ENCODE data around the gene ANKRD35. TPM values are rescaled to one million over a fixed set of nuclear protein-coding genes. Genes with fewer than 3 reads are reported as not detected.

ANKRD35 gene
- total and polyA plus RNA-seq, 9 of the 15 experiments (the other 6 are each of a cell fraction or from before 2014, with no cell fraction given): 0.07 to 0.14 (median 0.07) TPM; not detected in 5

DNA sequence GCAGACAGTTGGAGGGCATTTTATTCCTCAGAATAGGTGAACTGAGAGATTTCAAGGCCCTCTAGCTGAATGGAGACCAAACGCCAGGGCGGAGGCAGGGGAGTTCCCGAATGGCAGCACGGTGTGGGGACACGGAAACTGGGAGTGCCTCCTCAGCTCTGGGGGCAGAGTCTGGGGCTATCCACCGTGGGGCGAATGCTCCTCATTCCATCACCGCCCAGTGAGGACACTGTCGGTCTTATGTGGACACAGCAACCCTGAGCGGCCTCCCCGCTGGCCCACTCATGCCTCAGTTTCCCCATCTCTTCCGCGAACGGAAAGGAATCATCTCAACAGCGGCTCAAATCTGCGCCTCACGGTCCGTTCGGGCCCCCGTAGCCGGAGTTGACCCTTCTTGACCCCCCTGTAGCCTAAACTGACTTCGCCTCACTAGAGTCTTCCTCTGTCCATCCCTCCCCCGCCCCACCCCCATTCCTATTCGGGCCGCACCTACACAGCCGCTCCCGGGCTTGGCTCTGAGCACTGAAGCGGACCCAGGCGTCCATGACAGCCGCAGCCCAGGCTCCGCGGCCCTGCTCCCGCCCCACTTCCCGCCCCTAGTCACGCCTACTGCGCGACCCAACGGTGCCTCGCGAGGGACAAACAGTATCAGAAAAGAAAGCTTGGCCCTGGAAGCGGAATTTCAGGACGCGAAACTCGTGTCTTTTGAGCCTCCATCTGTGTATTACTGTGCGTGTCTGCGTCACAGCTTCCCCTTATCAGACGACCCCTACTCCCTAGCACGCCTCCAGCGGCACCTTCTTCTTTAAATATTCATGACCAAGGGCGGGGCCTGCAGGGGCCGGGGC, 32.7 kb upstream of the ANKRD35 start, which contains the start of gene PEX11B (continued):
- TF ChIP-seq, protein P1, sequence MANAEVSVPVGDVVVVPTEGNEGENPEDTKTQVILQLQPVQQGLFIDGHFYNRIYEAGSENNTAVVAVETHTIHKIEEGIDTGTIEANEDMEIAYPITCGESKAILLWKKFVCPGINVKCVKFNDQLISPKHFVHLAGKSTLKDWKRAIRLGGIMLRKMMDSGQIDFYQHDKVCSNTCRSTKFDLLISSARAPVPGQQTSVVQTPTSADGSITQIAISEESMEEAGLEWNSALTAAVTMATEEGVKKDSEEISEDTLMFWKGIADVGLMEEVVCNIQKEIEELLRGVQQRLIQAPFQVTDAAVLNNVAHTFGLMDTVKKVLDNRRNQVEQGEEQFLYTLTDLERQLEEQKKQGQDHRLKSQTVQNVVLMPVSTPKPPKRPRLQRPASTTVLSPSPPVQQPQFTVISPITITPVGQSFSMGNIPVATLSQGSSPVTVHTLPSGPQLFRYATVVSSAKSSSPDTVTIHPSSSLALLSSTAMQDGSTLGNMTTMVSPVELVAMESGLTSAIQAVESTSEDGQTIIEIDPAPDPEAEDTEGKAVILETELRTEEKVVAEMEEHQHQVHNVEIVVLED (CRISPR knock-in tag; IDR thresholded peaks at IDR 0.05): peak; percentile 44
- TF ChIP-seq, protein P2, sequence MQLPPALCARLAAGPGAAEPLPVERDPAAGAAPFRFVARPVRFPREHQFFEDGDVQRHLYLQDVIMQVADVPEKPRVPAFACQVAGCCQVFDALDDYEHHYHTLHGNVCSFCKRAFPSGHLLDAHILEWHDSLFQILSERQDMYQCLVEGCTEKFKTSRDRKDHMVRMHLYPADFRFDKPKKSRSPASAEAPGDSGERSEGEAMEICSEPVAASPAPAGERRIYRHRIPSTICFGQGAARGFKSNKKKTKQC (CRISPR knock-in tag; IDR thresholded peaks at IDR 0.05): no peak
- TF ChIP-seq NEUROD1 (IDR thresholded peaks at IDR 0.05; ENCODE audit: borderline replicate concordance, low read depth, low read length, partially characterized antibody): peak; percentile 70
- no peak for TF ChIP-seq ILK (tag; IDR thresholded peaks at IDR 0.05; ENCODE audit: borderline replicate concordance, low read depth)
- no peak for TF ChIP-seq ZNF699 (CRISPR knock-in tag; IDR thresholded peaks at IDR 0.05; ENCODE audit: insufficient replicate concordance)
- no peak for TF ChIP-seq SAFB (IDR thresholded peaks at IDR 0.05; ENCODE audit: borderline replicate concordance, low read depth, low read length)
- TF ChIP-seq, protein P3, sequence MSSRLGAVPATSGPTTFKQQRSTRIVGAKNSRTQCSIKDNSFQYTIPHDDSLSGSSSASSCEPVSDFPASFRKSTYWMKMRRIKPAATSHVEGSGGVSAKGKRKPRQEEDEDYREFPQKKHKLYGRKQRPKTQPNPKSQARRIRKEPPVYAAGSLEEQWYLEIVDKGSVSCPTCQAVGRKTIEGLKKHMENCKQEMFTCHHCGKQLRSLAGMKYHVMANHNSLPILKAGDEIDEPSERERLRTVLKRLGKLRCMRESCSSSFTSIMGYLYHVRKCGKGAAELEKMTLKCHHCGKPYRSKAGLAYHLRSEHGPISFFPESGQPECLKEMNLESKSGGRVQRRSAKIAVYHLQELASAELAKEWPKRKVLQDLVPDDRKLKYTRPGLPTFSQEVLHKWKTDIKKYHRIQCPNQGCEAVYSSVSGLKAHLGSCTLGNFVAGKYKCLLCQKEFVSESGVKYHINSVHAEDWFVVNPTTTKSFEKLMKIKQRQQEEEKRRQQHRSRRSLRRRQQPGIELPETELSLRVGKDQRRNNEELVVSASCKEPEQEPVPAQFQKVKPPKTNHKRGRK (tag; IDR thresholded peaks at IDR 0.05): no peak
- TF ChIP-seq ZNF224 (CRISPR knock-in tag; IDR thresholded peaks at IDR 0.05): no peak
- no peak for TF ChIP-seq TFAM (CRISPR knock-in tag; conservative IDR thresholded peaks at IDR 0.05)
- TF ChIP-seq SIN3A (IDR thresholded peaks at IDR 0.05; ENCODE audit: borderline replicate concordance in 2 of 2, control insufficient read depth in 1 of 2, low read depth in 2 of 2, low read length in 2 of 2): peak in 1 of 2 experiments; percentile 80; a peak in 1 of 4 replicates
- TF ChIP-seq, protein P4, sequence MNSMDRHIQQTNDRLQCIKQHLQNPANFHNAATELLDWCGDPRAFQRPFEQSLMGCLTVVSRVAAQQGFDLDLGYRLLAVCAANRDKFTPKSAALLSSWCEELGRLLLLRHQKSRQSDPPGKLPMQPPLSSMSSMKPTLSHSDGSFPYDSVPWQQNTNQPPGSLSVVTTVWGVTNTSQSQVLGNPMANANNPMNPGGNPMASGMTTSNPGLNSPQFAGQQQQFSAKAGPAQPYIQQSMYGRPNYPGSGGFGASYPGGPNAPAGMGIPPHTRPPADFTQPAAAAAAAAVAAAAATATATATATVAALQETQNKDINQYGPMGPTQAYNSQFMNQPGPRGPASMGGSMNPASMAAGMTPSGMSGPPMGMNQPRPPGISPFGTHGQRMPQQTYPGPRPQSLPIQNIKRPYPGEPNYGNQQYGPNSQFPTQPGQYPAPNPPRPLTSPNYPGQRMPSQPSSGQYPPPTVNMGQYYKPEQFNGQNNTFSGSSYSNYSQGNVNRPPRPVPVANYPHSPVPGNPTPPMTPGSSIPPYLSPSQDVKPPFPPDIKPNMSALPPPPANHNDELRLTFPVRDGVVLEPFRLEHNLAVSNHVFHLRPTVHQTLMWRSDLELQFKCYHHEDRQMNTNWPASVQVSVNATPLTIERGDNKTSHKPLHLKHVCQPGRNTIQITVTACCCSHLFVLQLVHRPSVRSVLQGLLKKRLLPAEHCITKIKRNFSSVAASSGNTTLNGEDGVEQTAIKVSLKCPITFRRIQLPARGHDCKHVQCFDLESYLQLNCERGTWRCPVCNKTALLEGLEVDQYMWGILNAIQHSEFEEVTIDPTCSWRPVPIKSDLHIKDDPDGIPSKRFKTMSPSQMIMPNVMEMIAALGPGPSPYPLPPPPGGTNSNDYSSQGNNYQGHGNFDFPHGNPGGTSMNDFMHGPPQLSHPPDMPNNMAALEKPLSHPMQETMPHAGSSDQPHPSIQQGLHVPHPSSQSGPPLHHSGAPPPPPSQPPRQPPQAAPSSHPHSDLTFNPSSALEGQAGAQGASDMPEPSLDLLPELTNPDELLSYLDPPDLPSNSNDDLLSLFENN (IDR thresholded peaks at IDR 0.05; ENCODE audit: low read depth in 2 of 2, low read length in 2 of 2): 0 out of 4 replicates have a peak, but pooled peaks of 1 of the 2 experiments have one; percentile 13
- no peak for TF ChIP-seq PHTF2 (CRISPR knock-in tag; IDR thresholded peaks at IDR 0.05)
- peak; percentile 2; the same call in 1 of the 2 replicates for TF ChIP-seq ZKSCAN1 (IDR thresholded peaks at IDR 0.05; ENCODE audit: low read depth, low read length)
- no peak for TF ChIP-seq HDAC2 (IDR thresholded peaks at IDR 0.05)
- TF ChIP-seq ZNF586 (CRISPR knock-in tag; conservative IDR thresholded peaks at IDR 0.05): no peak
- peak; percentile 70 for TF ChIP-seq BHLHE40 (IDR thresholded peaks at IDR 0.05; ENCODE audit: low read length)
- no peak for TF ChIP-seq NBN (IDR thresholded peaks at IDR 0.05; ENCODE audit: low read depth)
- no peak for TF ChIP-seq STAT5B (CRISPR knock-in tag; IDR thresholded peaks at IDR 0.05)
